HG03064 (cell line): ENCODE results near the gene UMOD.
"Not testable (repeated sequence)": the region's sequence is repeated elsewhere in the genome, so short reads cannot be mapped to it uniquely, and the experiment has no call there.

Experiments
- ATAC-seq: cut with Tn5 transposase; IDR thresholded peaks from one replicate; pipeline ENCODE4 v1.9.1; 2021; ENCODE audit warnings: low read depth; ENCODE audit not compliant: unreplicated experiment

The UMOD gene

DNA sequence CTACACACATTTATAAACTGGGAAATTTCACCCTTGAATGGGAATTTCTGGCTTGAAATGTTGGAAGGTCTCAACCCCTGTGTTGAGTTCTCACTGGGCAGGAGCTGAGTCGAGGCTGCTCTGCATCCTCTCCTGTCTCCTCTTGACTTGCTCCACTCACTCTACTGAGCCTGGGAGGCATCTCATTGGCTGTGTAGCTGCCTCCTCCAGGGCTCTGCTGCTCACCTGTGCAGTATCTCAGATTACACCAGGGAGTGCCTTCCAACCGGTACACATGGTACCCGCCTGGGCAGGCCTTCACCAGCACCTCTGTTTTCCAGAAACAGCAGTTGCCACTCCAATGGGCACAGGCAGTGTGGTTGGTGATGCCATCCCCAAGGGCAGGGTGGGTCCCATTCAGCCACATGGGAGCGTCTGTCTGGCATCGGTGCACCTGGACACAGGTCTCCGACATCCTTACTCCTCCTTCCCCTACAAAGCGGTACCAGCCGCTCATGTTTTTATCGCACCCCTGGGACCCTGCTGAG lies 28.9 kb downstream of the UMOD start:
- no peak for ATAC-seq

DNA sequence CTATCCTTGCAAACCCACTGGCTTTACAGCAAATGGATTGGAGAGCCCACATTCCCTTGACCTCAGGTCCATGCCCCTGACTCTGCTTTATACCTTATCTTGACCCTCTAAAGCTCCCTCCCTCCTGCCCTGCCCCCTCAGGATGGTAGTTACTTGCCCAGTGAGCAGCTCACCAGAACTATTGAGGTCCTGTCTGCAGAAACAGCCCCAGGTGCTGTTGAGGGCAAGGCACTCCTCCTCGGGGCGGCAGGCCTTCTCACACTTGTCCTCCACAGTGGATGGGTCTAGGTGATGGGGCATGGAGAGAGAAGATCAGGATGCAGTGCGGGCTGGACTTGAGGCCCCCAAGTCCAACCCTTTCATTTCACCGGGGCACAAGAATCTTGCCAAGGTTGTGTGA lies 29.8 kb downstream of the UMOD start:
- ATAC-seq: no peak

- ATAC-seq: no peak
These were observed 30.8 kb downstream of the UMOD start for GRCh38 chr16:20321671-20322070.

GRCh38 chr16:20321051-20321450 lies 31.5 kb downstream of the UMOD start:
- ATAC-seq: not testable (repeated sequence)

- no peak for ATAC-seq
These were observed 31.9 kb downstream of the UMOD start for GRCh38 chr16:20320592-20320991.

DNA sequence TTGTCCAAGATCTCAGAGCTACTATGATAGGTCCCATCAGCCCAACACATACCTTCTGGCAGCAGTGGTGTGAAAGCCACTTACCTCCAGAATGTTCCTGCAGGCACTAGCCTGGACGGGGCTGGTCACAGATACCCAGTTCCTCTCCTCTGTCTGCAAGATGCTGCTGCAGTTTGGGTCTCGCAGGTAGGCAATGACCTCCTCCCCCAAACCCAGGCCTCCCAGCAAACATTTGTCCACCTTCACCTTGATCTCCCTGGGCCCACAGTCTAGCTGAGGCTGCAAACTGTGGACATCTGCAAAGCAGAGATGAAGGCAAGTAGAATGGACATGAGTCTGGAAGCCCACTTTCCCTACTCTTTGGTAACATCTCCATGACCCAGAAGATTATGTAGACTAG lies 32.3 kb downstream of the UMOD start:
- ATAC-seq: no peak

DNA sequence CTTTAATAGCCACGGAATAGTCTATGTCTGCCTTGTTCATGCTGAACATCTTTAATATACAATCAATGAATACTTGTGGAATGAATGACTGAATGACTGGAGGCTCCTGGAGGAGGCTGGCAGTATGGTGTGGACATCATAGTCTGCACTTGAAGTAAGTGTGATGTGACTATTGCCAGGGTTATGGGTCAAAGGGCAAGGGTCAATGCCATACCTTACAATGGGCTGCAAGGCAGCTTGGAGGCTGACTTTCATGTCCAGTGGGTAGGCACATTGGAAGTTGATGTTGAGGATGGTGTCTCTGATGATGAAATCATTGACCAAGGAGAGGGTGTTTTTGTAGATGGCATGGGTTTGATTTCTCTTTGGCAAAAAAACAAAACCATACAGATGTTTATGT lies 33.1 kb downstream of the UMOD start:
- ATAC-seq: no peak

GRCh38 chr16:20318437-20318836 lies 34.1 kb downstream of the UMOD start:
- no peak for ATAC-seq

DNA sequence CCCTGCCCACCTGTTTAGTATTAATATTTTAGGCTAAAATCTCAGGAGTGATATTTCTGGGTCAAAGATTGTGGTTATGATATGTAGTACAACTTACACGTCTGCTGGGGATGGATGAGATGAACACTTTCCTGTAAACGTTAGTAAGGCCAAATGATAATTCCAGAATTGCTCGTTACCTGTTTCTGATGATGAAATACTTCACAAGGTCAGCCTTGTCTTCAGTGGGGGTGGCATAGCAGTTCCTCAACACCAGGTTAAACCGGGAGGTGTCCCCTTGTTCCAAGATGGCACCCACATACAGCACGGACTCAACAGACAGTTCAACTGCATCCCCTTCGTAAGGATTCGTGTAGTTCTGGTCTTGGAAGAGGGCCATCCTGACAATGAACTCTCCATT lies 34.5 kb downstream of the UMOD start:
- no peak for ATAC-seq

- no peak for ATAC-seq
These were observed 35.4 kb downstream of the UMOD start for GRCh38 chr16:20317117-20317516.

- ATAC-seq: no peak
These were observed 35.8 kb downstream of the UMOD start for GRCh38 chr16:20316715-20317114.

DNA sequence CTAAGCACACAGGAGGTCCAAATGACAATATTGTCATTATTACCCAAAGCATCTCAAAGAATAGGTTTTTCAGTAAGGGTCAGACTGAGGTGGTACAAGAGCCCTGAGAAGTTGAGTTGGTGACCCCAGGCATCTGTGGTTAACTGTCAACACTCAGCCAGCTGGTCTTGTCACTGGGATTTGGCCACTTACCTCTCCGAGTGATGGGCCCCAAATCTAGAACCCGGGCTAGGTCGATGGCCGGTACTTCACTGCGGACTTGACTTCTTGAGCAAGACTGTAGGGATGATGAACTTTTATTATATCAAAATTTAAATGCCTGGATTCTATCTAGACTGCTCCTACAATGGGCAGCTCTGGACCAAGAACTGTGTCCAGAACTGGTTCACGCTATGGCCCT lies 36.8 kb downstream of the UMOD start:
- ATAC-seq: no peak

DNA sequence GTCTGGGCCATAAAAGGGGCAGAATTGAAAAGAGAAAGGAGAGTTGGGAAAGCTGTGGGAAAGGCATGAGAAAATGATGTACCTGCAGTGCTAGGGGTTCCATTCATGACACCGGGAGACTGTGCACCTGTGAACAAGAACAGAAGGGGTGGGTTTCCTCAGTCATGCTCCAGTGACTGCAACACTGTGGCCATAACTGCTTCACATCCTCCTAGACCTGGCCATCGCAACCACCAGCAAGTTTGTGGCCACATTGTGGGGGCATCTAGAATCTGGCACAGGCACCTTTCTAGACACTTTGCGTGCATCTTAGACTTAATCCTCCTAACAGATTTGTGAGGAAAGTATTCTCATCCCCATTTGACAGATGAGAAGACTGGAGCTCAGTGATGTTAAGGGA lies 37.9 kb downstream of the UMOD start:
- no peak for ATAC-seq

- no peak for ATAC-seq
These were observed 38.8 kb downstream of the UMOD start for GRCh38 chr16:20313741-20314140.

GRCh38 chr16:20312536-20313095 lies 39.9 kb downstream of the UMOD start:
- ATAC-seq: not testable (repeated sequence)

GRCh38 chr16:20311548-20311947 lies 41.0 kb downstream of the UMOD start:
- no peak for ATAC-seq

DNA sequence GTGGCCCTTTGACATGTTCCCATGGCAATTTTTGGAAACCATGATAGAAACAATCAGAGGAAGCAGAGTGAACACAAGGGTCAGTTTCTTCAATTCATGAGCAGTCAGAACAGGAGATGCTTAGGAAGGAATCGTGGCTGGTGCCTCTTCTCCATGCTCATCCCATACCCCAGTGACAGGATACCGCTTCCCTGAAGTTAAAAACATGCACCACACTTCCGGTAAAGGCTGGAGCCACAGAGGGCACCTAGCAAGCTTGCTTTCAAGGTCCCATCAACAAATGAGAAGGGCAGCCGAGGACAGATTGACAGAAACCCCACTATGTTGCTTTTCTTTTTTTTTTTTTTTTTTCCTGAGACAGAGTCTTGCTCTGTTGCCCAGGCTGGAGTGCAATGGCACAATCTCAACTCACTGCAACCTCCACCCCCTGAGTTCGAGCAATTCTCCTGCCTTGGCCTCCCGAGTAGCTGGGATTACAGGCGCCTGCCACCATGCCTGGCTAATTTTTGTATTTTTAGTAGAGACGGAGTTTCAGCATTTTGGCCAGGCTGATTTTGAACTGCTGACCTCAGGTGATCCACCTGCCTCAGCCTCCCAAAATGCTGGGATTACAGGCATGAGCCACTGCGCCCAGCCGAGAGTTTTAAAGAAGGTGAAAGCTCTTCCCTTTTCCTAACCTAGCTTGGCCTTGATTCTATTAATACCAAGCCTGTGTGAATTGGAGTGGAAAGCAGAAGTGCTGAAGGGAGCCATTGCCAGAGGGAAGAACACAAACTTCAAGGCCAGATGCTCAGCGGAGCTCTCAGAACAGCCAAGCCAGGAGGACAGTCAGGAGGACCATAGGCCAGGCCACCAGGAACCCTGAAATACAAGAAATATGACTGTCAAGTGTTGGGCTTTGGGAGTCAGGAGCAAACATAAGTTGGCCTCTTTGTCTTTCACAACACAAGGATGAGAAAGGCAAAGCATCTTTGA lies 41.8 kb downstream of the UMOD start:
- ATAC-seq: no peak

DNA sequence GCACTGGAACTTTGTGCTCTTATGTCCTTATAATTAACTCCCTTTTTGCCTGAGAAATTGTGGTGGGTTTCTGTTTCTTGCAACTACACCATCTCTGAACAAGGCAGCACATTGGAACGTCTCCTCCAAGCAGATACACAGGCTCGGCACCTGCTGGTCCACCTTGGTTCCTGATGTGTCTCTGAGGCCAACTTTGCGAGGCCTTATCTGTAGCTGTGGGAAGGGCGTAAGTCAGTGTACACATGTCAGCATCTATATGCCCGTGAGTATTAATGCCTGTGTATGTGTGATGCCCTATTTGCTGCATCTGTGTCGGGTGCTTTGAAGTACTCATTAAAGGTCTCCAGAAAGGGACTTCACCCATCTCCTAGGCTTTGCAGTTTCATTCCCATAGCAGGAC lies 42.7 kb downstream of the UMOD start:
- no peak for ATAC-seq

GRCh38 chr16:20308801-20309590 lies 43.5 kb downstream of the UMOD start:
- ATAC-seq: no peak

GRCh38 chr16:20308266-20308665 lies 44.2 kb downstream of the UMOD start:
- no peak for ATAC-seq

GRCh38 chr16:20307791-20308190 lies 44.7 kb downstream of the UMOD start:
- ATAC-seq: no peak
